Neural cell (in vitro differentiated cells): ENCODE data around the gene UPB1. TPM values are rescaled to one million over a fixed set of nuclear protein-coding genes. Genes with fewer than 3 reads are reported as not detected.

Experiments used
- H2AFZ ChIP-seq: fragments of 200-600, 300-800 bp; sonication (generic), shearing (Covaris generic); 2 replicates; pipeline ENCODE4 v1.6.0; 2014; ENCODE audit warnings: low read depth, mild to moderate bottlenecking, antibody characterized with exemption, low read length, moderate library complexity
- H3F3A ChIP-seq: fragments of 200-600 bp; shearing (Covaris generic); 2 replicates; pipeline ENCODE4 v1.6.1; 2016; ENCODE audit warnings: mild to moderate bottlenecking, moderate library complexity, mixed read lengths, antibody characterized with exemption, low read length; ENCODE audit not compliant: insufficient read depth, poor library complexity, severe bottlenecking
- H3K27ac ChIP-seq: fragments of 200-600, 300-800 bp; sonication (generic), shearing (Covaris generic); 2 replicates; pipeline ENCODE4 v1.5.1; 2014; ENCODE audit warnings: mild to moderate bottlenecking, low read length, moderate library complexity
- H3K27me3 ChIP-seq: fragments of 300-800, 200-600 bp; sonication (generic), shearing (Covaris generic); 2 replicates; pipeline ENCODE4 v1.6.0; 2014; ENCODE audit warnings: mild to moderate bottlenecking, low read depth, low read length, moderate library complexity; ENCODE audit not compliant: insufficient read depth
- H3K36me3 ChIP-seq: fragments of 300-800, 200-600 bp; sonication (generic), shearing (Covaris generic); 2 replicates; pipeline ENCODE4 v1.5.1; 2014; ENCODE audit warnings: mild to moderate bottlenecking, antibody characterized with exemption, low read length, moderate library complexity; ENCODE audit not compliant: insufficient read depth
- H3K4me2 ChIP-seq: fragments of 300-800, 200-600 bp; sonication (generic), shearing (Covaris generic); 2 replicates; pipeline ENCODE4 v1.6.0; 2014; ENCODE audit warnings: mild to moderate bottlenecking, low read length
- H3K4me3 ChIP-seq: fragments of 300-800, 200-600 bp; sonication (generic), shearing (Covaris generic); 2 replicates; pipeline ENCODE4 v1.5.1; 2014; ENCODE audit warnings: mild to moderate bottlenecking, low read length, moderate library complexity
- H3K79me2 ChIP-seq: fragments of 200-600 bp; shearing (Covaris generic); replicated peaks from 2 replicates; pipeline ENCODE4 v1.6.0; 2014; ENCODE audit warnings: mild to moderate bottlenecking, low read length, moderate library complexity; ENCODE audit not compliant: insufficient read depth
- H3K9ac ChIP-seq: fragments of 300-800, 200-600 bp; sonication (generic), shearing (Covaris generic); 2 replicates; pipeline ENCODE4 v1.6.1; 2016; ENCODE audit warnings: mild to moderate bottlenecking, low read length, mixed read lengths
- H3K9me2 ChIP-seq: fragments of 200-600 bp; shearing (Covaris generic); 2 replicates; pipeline ENCODE4 v1.6.1; 2016; ENCODE audit warnings: mild to moderate bottlenecking, low read length, mixed read lengths; ENCODE audit not compliant: insufficient read depth
- H3K9me3 ChIP-seq: fragments of 200-600, 300-800 bp; sonication (generic), shearing (Covaris generic); 2 replicates; pipeline ENCODE4 v1.6.1; 2016; ENCODE audit warnings: mild to moderate bottlenecking, mixed run types, low read length, moderate library complexity, mixed read lengths
- H4K20me1 ChIP-seq: fragments of 200-600 bp; shearing (Covaris generic); 2 replicates; pipeline ENCODE4 v1.6.1; 2016; ENCODE audit warnings: mild to moderate bottlenecking, mixed run types; ENCODE audit not compliant: insufficient read depth
- CTCF ChIP-seq: fragments of 450-650 bp; IDR thresholded peaks from 2 replicates; pipeline ENCODE4 v1.5.1; 2014; ENCODE audit warnings: antibody characterized with exemption, mild to moderate bottlenecking, moderate library complexity; ENCODE audit not compliant: poor library complexity, severe bottlenecking
- EP300 ChIP-seq: fragments of 450-650 bp; conservative IDR thresholded peaks from 2 replicates; pipeline ENCODE4 v1.6.1; 2014; ENCODE audit warnings: antibody characterized with exemption, mild to moderate bottlenecking, moderate library complexity; ENCODE audit not compliant: poor library complexity, severe bottlenecking
- EZH2 ChIP-seq: fragments of 200-600, 300-800 bp; shearing (Covaris generic), sonication (generic); IDR thresholded peaks from 2 replicates; pipeline ENCODE4 v1.6.1; 2014; ENCODE audit warnings: antibody characterized with exemption, low read length, borderline replicate concordance, mild to moderate bottlenecking; ENCODE audit not compliant: insufficient read depth, poor library complexity, severe bottlenecking
- MXI1 ChIP-seq: fragments of 450-650 bp; conservative IDR thresholded peaks from 2 replicates; pipeline ENCODE4 v1.6.1; 2014; ENCODE audit warnings: antibody characterized with exemption, mild to moderate bottlenecking; ENCODE audit not compliant: poor library complexity, severe bottlenecking
- POLR2AphosphoS5 ChIP-seq: IDR thresholded peaks from 2 replicates; pipeline ENCODE4 v1.6.1; 2012
- RAD21 ChIP-seq: fragments of 450-650 bp; conservative IDR thresholded peaks from 2 replicates; pipeline ENCODE4 v1.6.1; 2014; ENCODE audit warnings: antibody characterized with exemption, mild to moderate bottlenecking, moderate library complexity
- REST ChIP-seq: IDR thresholded peaks from 2 replicates; pipeline ENCODE4 v1.6.1; 2012; ENCODE audit warnings: borderline replicate concordance
- SMC3 ChIP-seq: fragments of 450-650 bp; conservative IDR thresholded peaks from 2 replicates; pipeline ENCODE4 v1.6.1; 2014; ENCODE audit warnings: antibody characterized with exemption, mild to moderate bottlenecking, moderate library complexity; ENCODE audit not compliant: poor library complexity
- TAF1 ChIP-seq: IDR thresholded peaks from 2 replicates; pipeline ENCODE4 v1.6.1; 2012; ENCODE audit warnings: low read depth
- polyA plus RNA-seq: library from polyadenylated mRNA; depleted of rRNA; stranded (reverse); fragments of >200 nt; gene quantifications from 2 replicates; pipeline ENCODE4 v1.2.3, GENCODE V29; 2014

Gene UPB1
- polyA plus RNA-seq, 1 donor from 2014 or later, result 0.12 TPM

- Histone ChIP-seq H3K4me2 (no peak overlapping the region), H3K27ac (no peak overlapping the region), H3K9me3 (no peaks in the 10 kb centered on the region), H4K20me1 (no peaks in the 10 kb centered on the region), H3K9ac (no peak overlapping the region), H3K79me2 (no peaks in the 10 kb centered on the region), H2AFZ (no peak overlapping the region), H3F3A (no peaks in the 10 kb centered on the region), H3K4me3 (no peak overlapping the region), H3K9me2 (no peaks in the 10 kb centered on the region), H3K27me3 (no peaks in the 10 kb centered on the region), H3K36me3 (no peaks in the 10 kb centered on the region)
- TF ChIP-seq SMC3, result no peak
- TF ChIP-seq CTCF, result no peak
- no peak for TF ChIP-seq EP300
- no peak for TF ChIP-seq EZH2
- TF ChIP-seq REST, result no peak
- TF ChIP-seq TAF1, result no peak
- no peak for TF ChIP-seq RAD21
- TF ChIP-seq POLR2AphosphoS5, result no peak
- no peak for TF ChIP-seq MXI1
Measured at GRCh38 chr22:24466716-24467328, 28.3 kb upstream of the UPB1 start.

- Histone ChIP-seq H3K4me3 (no peak overlapping the region), H3K4me2 (no peak overlapping the region), H3K9me2 (no peaks in the 10 kb centered on the region), H3K9me3 (no peaks in the 10 kb centered on the region), H3K27me3 (no peaks in the 10 kb centered on the region), H3K36me3 (no peaks in the 10 kb centered on the region), H3K9ac (no peak overlapping the region), H3K79me2 (no peaks in the 10 kb centered on the region), H4K20me1 (no peaks in the 10 kb centered on the region), H3K27ac (no peak overlapping the region), H3F3A (no peaks in the 10 kb centered on the region), H2AFZ (no peak overlapping the region)
- TF ChIP-seq TAF1, result no peak
- TF ChIP-seq SMC3, result no peak
Measured at GRCh38 chr22:24467340-24467739, 27.8 kb upstream of the UPB1 start.
